A549 (cell line): ENCODE data around the gene PKN3.

Experiments
- BCL3 ChIP-seq: fragments of >200 bp; sonication (Bioruptor Twin); formaldehyde crosslinking; IDR thresholded peaks from 3 replicates; pipeline ENCODE4 v1.6.1; 2016
- CEBPB ChIP-seq, 2 experiments: fragments of >200 bp in 1 of 2; sonication (Bioruptor Twin) in 1 of 2; formaldehyde crosslinking in 1 of 2; IDR thresholded peaks; 2 replicates each; pipeline ENCODE4 v1.6.1; 2012 to 2016
- CHD2 ChIP-seq: fragments of 150-350 bp; IDR thresholded peaks from 2 replicates; pipeline ENCODE4 v1.6.1; 2014; ENCODE audit warnings: low read length; ENCODE audit not compliant: partially characterized antibody
- EP300 ChIP-seq, 2 experiments: fragments of >200 bp; sonication (Bioruptor Twin); formaldehyde crosslinking; IDR thresholded peaks; 2 replicates in 1 of 2; 3 replicates in 1 of 2; pipeline ENCODE4 v1.6.1; 2016 to 2017
- FOSL2 ChIP-seq, 2 experiments: fragments of 450-650 bp in 1 of 2; fragments of >200 bp in 1 of 2; sonication (Bioruptor Twin) in 1 of 2; formaldehyde crosslinking; IDR thresholded peaks; 2 replicates each; pipeline versions ENCODE4 v1.5.0 to v1.6.1; 2016 to 2020; ENCODE audit warnings: mild to moderate bottlenecking in 1 of 2, moderate library complexity in 1 of 2
- JUN ChIP-seq, 2 experiments: fragments of >200 bp; sonication (Bioruptor Twin); formaldehyde crosslinking; IDR thresholded peaks; 2 replicates in 1 of 2; 3 replicates in 1 of 2; pipeline ENCODE4 v1.6.1; 2016 to 2017
- KDM1A ChIP-seq: fragments of 200-600 bp; sonication (generic); IDR thresholded peaks from 2 replicates; pipeline ENCODE4 v1.6.1; 2016; ENCODE audit warnings: low read depth, mild to moderate bottlenecking
- MAX ChIP-seq: IDR thresholded peaks from 2 replicates; pipeline ENCODE4 v1.6.1; 2012
- MYC ChIP-seq: IDR thresholded peaks from 2 replicates; pipeline ENCODE4 v1.6.1; 2012; ENCODE audit warnings: mild to moderate bottlenecking, inconsistent platforms, low read length, improper control_type of control experiment, borderline replicate concordance
- PHF8 ChIP-seq: fragments of 200-600 bp; sonication (generic); IDR thresholded peaks from 2 replicates; pipeline ENCODE4 v1.6.1; 2016; ENCODE audit warnings: low read depth, mild to moderate bottlenecking, antibody characterized with exemption, moderate library complexity, borderline replicate concordance
- POLR2A ChIP-seq: IDR thresholded peaks from 2 replicates; pipeline ENCODE4 v1.6.1; 2012; ENCODE audit warnings: mild to moderate bottlenecking, low read length
- TF ChIP-seq, protein P1 (sequence below): fragments of >200 bp; sonication (Bioruptor Twin); formaldehyde crosslinking; IDR thresholded peaks from 3 replicates; pipeline ENCODE4 v1.5.1; 2016
- TF ChIP-seq, protein P2 (sequence below): fragments of 450-650 bp; IDR thresholded peaks from 2 replicates; pipeline ENCODE4 v1.6.1; 2014; ENCODE audit warnings: antibody characterized with exemption

DNA sequence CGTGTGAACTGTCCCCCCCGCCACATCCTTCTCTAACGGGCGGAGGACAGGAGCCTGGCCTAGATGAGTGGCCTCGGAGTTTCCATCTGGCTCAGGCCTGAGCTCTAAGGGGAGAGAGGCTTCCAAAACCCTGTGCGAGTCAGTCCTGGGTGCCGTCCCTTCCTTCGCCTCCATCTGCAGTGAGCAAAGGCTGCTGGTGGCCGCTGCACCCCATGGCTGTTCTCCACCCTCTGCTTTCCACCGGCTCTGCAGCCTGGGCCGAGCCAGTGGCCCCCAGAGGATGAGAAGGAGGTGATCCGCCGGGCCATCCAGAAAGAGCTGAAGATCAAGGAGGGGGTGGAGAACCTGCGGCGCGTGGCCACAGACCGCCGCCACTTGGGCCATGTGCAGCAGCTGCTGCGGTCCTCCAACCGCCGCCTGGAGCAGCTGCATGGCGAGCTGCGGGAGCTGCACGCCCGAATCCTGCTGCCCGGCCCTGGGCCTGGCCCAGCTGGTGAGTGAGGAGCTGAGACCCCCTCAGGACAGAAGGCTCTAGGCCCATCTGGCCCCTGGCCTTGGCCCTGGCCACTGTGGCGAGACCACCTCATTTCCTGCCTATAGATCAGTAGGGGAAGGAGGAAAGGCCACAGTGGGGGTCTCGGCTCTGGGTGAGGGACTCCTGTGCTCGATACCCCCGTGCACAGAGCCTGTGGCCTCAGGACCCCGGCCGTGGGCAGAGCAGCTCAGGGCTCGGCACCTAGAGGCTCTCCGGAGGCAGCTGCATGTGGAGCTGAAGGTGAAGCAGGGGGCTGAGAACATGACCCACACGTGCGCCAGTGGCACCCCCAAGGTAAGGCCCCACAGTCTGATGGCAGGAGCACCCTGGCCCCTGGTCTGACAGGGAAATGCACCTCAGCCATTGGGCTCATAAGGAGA is 3.0 kb downstream of the PKN3 start:
- TF ChIP-seq POLR2A: no peak
- TF ChIP-seq MAX: no peak
- TF ChIP-seq, protein P1, sequence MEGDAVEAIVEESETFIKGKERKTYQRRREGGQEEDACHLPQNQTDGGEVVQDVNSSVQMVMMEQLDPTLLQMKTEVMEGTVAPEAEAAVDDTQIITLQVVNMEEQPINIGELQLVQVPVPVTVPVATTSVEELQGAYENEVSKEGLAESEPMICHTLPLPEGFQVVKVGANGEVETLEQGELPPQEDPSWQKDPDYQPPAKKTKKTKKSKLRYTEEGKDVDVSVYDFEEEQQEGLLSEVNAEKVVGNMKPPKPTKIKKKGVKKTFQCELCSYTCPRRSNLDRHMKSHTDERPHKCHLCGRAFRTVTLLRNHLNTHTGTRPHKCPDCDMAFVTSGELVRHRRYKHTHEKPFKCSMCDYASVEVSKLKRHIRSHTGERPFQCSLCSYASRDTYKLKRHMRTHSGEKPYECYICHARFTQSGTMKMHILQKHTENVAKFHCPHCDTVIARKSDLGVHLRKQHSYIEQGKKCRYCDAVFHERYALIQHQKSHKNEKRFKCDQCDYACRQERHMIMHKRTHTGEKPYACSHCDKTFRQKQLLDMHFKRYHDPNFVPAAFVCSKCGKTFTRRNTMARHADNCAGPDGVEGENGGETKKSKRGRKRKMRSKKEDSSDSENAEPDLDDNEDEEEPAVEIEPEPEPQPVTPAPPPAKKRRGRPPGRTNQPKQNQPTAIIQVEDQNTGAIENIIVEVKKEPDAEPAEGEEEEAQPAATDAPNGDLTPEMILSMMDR: no peak
- TF ChIP-seq PHF8: no peak
- no peak for TF ChIP-seq CEBPB (IDR thresholded peaks at IDR 0.05)
- TF ChIP-seq JUN (IDR thresholded peaks at IDR 0.05): no peak
- TF ChIP-seq FOSL2 (IDR thresholded peaks at IDR 0.05): no peak
- TF ChIP-seq FOSL2 (CRISPR knock-in tag; IDR thresholded peaks at IDR 0.05): no peak
- TF ChIP-seq MYC: no peak
- no peak for TF ChIP-seq CHD2
- TF ChIP-seq EP300 (IDR thresholded peaks at IDR 0.05): no peak
- TF ChIP-seq, protein P2, sequence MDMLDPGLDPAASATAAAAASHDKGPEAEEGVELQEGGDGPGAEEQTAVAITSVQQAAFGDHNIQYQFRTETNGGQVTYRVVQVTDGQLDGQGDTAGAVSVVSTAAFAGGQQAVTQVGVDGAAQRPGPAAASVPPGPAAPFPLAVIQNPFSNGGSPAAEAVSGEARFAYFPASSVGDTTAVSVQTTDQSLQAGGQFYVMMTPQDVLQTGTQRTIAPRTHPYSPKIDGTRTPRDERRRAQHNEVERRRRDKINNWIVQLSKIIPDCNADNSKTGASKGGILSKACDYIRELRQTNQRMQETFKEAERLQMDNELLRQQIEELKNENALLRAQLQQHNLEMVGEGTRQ: no peak
- TF ChIP-seq KDM1A: no peak
- no peak for TF ChIP-seq BCL3
